ENCODE measurements around the gene DNAH5. TPM values are rescaled to one million over a fixed set of nuclear protein-coding genes. Genes with fewer than 3 reads are reported as not detected.

The DNAH5 gene
- total and polyA plus RNA-seq, 2 of the 8 experiments (the other 6 are each of a cell fraction or from before 2014, with no cell fraction given): 0.30 to 0.73 TPM

- TF ChIP-seq CHD7 (IDR thresholded peaks at IDR 0.05; ENCODE audit: insufficient replicate concordance, low read length): no peak
- no peak for TF ChIP-seq USF2 (IDR thresholded peaks at IDR 0.05; ENCODE audit: low read length)
- no peak for TF ChIP-seq PHF8 (conservative IDR thresholded peaks at IDR 0.05; ENCODE audit: low read depth, low read length)
Observed at GRCh38 chr5:13843175-13843846, 101.2 kb downstream of the DNAH5 start (continued).

Measured in H1 (cell line).